Stimulated activated CD8-positive, alpha-beta memory T cell treated with anti-CD3 and anti-CD28 coated beads, Interleukin-4, amount 100 ng/mL, for 48 hours (primary cell): ENCODE results near the gene POLRMT.
A peak's percentile ranks its signal among the peaks of the same experiment; 100 is the strongest.
"Not testable (repeated sequence)": the region's sequence is repeated elsewhere in the genome, so short reads cannot be mapped to it uniquely, and the experiment has no call there.

Source experiments
- DNase-seq: peaks from one replicate; pipeline ENCODE4 v3.0.0-alpha.2; 2020

The POLRMT gene

DNA sequence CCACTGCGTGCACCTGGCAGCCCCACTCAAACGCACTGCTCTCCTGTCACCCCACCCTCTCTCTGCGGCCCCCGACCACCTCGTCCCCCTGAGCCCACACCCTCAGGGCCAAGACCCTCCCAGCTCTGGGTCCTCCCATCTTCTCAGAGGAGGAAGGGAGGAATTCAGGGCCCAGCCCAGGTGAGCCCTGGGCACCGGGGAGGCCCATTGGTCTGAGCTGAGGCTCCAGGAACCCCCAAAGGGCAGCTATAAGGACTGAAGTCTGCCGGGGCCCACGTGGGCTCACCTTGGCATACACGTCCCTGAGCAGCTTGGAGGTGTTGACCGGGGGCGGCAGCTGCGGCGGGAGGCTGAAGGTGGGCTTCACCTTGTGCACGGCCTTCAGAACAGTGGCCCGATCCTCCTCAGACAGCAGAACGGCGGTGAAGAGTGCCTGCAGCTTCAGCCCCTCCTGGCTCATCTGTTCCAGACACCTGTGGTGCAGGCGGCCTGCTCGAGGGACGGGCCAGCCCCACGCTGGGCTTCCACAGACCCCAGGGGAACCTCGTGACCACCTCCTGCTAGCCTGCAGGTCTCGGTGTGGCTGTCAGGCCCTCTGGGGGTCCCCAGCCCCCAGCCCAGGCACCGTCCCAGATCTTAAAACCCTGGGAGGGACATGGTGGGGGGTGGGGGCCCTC lies 8.8 kb downstream of the POLRMT start:
- DNase-seq = no peak

DNA sequence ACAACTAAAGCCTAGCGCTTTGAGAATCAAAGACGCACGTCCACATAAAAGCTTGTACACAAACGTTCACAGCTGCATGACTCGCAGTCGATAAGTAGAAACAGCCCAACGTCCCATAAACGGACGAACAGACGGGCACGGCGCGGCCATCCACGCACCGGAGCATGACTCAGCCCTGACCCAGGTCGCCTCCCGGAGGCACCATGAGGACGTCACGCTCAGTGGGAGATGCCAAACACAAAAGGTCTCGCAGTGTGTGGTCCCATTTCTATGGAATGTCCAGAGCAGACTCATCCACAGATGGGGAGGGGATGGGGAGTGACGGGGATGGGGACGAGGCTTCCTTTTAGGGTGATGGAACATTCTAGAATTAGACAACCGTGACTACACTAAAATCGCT lies 9.4 kb downstream of the POLRMT start:
- DNase-seq = no peak

DNA sequence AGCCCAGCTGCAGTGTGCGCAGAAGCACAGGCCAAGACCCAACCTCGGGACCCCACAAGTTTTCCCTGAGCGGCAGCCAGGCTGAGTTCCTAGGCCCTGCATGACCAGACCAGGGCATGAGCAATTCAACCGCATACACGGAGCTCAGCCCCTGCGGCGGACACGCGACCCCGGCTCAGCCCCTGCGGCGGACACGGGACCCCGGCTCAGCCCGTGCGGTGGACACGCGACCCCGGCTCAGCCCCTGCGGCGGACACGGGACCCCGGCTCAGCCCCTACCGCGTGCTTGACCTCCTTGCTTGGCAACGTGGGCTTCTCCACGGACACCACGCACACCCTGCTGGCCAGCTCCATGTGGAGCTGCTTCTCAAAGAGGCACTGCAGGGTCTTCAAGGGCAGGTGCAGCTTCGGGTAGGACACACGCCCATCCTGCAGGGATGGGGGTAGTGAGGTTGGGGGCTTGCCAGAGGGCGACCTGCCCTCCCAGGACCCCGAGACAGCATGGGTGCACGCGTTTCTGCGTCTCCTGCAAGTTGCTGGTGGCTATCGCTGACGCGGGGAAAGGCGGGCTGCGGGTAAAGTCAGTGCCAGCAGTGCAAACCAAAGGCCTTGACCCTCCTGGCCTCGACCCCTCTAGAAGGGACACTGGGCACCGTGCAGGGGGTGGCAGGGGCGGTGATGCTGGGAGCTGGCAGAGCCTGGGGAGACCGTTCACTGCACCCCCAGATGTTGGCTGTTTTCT lies 10.0 kb downstream of the POLRMT start:
- DNase-seq = no peak

DNA sequence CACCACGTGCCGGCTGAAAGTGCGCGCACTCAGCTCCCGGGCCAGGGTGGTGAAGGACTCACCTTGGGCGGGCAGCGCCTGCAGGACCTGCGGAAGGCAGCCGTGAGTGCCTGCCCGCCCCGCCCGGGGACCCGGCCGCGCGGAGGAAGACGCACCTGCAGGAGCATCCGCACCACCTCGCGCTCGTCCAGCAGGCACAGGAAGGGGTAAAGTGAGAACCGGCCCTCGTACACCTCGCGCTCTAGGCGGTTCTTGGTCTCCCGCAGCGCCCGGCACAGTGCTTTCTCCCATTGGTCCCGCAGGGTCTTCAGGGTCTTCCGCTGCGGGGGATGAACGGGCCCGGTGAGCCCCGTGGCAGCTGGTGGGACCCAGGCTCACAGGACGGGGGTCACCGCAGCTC lies 10.7 kb downstream of the POLRMT start:
- DNase-seq = no peak

DNA sequence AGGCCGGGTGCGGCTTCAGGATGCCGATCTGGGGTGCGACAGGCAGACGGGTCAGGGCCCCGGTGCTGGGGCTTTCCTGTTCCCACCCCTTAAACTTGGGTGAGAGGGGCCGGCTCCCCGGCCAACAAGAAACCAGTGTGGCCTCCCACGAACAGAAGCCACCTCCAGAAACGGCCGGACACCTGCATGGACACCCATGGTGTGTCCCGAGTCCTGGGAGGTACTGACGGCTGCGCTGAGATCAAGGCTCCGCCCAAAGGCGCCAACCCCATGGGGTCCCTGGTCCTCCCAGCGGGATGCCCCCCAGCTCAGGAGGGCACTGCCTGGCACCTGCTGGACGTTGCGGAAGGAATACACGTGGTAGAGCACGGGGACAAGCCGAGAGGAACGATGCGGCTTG lies 11.5 kb downstream of the POLRMT start:
- no peak for DNase-seq

DNA sequence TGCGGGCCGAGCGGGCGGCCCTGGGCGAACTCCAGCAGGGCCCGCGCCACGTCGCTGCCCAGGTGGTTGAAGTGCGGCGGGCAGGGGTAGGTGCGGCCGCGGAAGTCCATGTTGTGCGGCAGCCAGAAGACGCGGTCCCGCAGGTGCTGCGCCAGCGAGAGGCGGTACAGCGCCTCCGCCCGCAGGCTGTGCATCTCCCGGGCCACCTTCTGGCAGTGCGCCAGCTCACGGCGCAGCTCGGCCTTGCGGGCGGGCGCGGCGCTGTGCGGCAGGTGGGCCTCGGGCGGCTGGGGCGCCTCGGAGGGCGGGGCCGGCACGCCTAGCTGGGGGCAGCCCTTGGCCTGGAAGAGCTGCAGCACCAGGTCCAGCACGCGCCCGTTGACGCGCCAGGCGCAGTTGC lies 12.1 kb downstream of the POLRMT start:
- DNase-seq = not testable (repeated sequence)

DNA sequence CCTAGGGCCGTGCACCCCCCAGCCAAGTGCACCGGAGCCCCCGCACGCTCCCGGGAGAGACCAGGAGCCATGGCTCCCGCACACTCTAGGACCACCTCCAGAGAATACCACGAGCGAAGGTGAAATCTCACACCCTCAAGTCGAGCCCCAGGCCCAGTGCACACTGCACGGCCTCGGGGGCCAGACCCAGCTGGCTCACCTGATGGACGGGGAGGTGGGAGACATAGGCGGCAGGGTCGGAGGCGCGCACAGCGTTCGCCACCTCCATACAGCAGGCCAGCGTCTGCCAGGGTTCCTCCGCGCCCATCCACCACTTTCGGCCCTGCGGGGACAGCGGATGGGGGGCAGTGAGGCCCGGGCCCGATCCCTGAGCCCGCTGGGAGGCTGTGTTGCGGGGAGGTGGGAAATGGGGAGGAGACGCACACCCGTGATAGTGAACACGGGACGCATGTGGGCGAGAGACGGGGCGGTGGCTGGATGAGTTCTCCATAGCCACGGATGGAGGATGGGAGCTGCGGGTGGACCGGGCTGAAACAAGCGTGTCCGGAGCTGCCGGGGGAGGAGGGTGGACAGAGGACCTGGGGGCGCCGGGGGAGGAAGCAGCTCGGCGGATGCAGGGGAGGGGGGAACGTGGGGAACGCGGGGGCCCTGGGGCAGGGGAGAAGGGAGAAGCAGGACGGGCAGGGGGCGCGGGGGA lies 13.0 kb downstream of the POLRMT start:
- no peak for DNase-seq

DNA sequence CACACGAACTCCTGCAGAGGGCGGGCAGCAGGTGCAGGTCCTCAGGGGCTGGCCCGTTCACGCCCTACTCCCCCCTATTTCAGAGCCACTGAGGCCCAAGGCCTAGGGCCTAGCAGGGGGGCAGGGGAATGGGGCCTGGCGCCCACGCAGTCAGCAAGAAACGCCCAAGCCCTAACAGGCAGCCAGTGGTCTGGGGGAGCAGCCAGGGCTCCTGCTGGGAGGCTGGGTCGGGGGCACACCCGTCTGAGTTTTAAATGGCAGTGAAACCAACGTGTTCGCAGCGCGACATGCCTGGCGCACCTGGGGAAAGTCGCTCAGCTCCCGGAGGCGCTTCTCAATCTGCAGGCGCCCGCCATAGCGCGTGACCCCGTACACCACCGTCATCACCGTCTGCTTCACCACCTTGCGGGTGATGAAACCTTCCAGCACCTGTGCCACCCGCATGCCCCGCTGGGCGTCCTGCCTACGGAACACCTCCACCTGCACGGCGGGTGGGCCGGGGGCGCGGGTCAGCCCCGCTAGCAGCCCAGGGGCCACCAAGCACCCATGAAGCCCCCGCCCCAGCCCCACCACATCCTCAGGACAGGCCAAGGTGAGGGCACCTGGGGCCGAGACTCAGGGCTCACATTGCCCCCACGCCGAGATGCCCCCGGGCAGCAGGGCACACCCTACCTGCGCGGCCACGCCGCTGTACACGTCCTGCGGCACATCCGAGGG lies 13.9 kb downstream of the POLRMT start:
- no peak for DNase-seq

DNA sequence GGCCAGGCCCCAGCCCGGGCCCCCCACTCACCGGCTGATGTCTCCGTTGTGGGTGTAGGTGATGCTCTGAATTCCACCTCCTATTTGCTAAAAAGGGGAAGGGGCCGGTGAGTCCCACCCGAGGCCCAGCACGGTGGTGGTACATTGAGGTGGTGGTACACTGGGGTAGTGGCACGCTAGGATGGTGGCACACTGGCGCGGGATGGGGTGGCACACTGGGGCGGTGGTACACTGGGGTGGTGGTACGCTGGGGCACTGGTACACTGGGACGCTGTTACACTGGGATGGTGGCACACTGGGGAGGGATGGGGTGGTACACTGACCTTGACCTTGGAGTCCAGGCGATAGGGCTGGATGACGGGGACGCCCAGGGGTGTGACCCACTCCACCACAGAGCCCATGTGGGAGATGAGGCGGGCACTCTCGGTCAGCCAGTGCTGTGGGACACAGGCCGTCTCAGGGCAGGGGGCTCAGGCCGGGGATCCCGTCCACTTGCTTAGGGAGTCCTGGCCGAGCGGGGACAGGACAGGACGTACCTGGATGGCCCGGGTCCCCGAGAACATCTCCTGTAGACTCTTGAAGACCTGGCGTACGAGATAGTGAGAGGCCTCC lies 14.6 kb downstream of the POLRMT start:
- DNase-seq = no peak

DNA sequence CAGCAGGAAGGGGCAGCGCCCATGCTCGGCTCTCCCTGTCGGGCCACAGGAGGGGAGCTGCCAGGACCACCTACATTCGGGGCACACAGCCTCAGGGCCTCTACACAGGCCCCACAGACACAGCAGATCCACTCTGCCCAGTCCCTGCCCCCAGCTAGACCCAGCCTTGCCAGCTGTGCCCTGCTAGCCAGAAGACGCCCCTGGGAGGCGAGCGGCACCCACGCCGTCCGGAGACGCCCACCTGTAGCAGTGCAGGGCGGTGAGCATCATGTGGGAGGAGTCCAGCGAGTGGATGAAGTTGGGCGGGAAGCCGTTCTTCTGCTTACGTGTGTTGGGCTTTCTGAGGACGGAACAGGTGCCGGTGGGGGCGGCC lies 15.1 kb downstream of the POLRMT start:
- DNase-seq = no peak

DNA sequence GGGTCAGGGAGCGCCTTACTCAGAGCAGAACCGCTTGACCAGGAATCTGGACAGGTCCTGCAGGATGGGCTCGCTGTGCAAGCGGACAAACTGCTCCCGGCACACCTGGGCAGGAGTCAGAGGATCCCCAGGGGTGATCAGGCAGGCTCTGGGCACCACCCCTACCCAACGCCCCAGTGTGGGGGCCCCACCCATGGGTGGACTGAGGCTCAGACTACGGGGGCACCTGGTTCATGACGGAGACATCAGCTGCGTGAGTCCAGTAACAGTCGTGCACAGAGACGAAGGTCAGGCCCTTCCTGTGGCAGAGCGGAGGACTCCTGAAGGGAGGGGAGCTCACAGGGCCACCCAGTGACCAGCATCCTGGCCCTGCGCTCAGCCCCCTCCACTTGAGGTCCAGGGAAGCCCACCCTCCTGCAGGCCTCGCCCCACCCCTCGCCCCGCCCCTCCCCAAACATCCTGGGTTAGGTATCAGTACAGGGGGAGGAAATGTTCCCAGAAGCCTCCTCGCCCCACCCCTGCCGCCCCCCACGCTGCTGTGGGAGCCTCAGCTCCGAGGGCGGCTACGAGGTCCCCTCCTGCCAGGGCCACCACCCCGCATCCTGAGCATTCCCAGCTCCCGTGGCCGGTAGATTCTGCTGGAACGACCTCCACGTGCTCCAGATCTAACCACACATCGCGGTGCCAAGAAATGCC lies 15.6 kb downstream of the POLRMT start:
- no peak for DNase-seq

DNA sequence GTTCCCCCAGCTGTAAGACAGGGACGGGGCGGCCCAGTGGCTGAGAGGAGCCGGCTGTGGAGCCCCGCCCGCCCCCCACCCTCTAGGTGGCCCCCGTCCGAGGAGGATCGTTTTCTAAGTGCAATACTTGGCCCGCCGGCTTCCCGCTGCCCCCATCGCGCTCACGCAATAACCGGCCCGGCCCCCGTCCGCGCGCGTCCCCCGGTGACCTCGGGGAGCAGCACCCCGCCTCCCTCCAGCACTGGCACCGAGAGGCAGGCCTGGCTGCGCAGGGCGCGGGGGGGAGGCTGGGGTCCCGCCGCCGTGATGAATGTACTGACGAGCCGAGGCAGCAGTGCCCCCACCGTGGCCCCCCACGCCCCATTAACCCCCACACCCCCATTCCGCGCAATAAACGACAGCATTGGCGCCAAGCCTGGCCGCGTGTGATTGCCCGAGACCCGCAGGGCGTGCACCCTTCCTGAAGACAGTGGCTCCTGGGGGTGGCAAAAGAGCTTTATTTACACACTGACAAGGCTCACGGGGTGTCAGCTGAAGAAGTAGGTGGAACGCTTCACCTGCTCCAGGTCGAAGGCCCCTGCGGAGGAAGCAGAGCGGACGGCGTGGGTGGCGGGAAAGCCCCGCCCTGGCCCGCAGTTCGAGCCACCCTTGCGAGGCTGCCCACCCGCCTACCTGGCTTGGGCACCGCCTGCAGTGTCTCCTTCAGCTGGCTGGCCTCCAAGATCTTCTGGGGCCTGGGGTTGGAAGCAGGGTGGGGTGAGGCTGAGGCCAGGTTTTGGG lies 16.4 kb downstream of the POLRMT start:
- no peak for DNase-seq

DNA sequence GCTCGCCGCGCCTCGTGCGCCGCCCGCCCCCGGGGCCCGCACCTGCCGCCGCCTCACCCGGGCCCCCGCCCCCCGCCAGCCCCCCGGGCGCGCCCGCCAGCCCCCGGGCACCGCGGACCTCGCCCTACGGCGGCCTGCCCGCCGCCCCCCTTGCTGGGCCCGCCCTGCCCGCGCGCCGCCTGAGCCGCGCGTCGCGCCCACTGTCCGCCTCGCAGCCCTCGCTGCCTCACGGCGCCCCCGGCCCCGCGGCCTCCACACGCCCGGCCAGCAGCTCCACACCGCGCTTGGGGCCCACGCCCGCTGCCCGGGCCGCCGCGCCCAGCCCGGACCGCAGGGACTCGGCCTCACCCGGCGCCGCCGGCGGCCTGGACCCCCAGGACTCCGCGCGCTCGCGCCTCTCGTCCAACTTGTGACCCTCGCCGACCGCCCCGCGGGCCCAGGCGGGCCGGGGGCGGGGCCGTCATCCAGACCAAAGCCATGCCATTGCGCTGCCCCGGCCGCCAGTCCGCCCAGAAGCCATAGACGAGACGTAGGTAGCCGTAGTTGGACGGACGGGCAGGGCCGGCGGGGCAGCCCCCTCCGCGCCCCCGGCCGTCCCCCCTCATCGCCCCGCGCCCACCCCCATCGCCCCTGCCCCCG lies 17.2 kb downstream of the POLRMT start:
- no peak for DNase-seq

DNA sequence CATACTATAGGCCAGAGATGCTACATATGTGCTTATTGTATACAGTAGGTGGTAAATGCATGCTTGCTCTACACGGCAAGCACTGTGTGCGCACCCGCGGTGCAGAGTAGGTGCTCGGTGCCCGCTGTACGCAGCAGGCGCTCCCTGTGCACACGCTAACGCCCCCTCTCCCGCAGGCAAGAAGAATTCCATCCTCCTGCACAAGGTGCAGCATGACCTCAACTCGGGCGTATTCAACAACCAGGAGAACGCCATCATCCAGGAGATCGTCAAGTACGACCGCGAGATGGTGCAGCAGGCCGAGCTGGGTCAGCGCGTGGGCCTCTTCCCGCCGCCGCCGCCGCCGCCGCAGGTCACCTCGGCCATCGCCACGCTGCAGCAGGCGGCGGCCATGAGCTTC lies 17.7 kb downstream of the POLRMT start:
- no peak for DNase-seq

DNA sequence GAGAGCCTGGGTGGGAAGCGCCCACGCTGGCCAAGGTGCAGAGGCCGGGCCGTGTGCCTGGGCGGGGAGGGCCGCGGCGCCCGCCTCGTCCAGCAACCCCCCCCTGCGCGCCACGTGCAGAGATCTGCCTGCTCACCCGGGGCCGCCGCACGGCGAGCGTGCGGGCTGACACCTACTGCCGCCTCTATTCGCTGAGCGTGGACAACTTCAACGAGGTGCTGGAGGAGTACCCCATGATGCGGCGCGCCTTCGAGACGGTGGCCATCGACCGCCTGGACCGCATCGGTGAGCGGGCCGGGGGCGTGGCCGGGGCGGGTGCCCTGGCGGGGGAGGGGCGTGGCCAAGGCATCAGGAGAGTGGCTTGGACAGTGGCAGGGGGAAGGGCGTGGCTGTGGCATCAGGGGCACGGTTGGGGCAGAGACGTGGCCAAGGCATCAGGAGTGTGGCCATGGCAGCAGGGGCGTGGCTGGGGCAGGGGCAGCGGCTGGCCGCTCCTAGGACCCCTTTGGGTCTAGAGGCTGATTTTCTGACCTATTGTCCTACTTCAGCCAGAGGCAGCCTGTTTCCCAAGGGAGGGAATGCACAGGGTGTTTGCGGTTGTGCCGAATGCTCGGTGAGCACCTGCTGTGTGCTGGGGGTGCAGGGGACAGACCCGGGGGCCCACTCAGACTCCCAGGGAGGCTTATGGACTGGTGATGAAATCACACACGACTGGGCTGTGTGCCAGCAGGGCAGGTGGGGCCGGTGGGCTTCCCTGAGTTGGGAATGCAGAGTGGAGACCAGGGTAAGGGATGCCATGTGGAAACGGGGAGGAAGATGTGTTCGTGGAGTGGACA lies 19.4 kb downstream of the POLRMT start:
- no peak for DNase-seq

DNA sequence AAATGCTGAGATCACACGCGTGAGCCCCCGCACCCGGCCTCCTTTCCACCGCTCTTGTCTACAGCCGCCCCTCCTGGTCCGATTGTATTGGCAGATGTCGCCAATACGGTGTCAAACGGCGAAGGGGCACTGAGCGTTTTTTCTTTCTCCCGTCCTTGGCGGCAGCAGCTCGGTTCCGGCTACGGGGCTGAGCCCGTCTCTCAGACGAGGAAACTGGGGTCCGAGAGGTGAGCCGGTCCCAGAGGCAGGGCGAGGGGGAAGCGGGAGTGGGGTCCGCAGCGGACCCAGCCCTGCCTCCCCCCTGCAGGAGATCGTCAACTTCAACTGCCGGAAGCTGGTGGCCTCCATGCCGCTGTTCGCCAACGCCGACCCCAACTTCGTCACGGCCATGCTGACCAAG lies 20.4 kb downstream of the POLRMT start:
- no peak for DNase-seq

DNA sequence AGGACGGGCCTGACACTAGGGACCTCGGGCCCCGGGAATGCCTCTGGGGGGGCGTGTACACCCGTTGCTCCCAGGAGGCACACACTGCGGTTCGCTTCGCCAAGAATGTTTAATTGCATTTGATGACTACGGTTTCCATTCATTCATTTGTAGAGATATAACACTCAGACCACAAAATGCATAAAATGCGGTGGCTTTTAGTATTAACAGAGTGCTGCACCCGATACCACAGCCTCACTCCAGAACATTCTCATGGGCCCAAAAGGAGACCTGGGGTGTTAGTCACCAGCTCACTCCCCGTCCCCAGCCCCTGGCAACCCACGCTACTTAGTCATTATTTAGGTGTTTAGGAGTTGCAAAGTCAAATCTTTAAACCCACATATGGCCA lies 21.9 kb downstream of the POLRMT start:
- peak; percentile 81 for DNase-seq

DNA sequence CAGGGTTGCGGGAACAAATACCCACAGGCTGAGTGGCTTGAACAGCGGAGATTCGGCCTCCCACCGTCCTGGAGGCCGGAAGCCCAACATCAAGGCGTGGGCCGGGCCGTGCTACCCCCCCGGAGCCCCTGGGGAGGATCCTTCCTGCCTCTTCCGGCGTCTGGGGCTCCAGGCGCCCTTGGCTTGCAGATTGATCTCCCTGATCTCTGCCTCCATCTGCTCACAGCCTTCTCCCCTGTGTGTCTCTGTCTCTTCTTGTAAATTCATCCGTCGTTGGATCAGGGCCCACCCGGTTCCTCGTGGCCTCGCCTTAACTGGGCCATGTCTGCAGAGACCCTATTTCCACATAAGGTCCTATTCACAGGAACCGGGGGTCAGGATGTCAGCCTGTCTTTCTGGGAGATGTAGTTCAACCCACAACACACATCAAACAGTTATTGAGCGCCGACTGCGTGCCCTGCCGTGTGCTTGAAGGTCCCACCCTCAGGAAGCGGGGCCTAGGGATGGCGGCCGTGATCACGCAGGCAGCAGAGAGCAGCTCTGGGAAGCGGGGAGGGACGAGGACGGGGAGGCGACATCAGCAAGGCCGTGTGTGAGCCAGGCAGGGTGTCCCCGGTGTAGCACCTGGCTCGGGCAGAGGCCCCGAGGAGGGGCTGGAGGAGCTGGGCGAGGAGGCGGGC lies 22.4 kb downstream of the POLRMT start:
- DNase-seq = peak; percentile 74

DNA sequence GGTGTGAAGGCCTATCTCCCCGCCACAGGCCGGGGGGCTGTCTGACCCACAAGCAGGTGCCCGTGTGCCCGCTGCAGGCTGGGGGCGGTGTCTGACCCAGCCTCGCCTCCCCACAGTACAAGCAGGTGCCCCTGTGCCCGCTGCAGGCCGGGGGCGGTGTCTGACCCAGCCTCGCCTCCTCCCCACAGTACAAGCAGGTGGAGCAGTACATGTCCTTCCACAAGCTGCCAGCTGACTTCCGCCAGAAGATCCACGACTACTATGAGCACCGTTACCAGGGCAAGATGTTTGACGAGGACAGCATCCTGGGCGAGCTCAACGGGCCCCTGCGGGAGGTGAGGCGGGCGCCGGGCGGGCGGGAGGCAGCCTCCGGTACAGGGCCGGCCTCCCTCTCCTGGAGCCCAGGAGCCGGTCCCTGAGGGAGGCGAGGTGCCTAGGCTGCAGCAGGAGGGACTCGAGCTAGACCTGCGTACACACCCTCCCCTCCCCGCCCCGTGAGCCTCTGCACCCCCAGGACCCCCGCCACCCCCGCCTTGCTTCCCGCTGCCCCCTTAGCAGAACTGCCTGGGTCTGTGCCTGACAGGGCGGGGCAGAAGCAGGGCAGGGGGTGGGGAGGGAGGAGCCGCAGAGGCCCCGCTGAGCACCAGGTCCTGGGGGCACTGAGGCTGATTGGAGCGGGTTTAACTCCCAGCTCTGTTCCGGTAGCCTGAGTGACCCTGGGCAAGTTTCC lies 23.1 kb downstream of the POLRMT start:
- DNase-seq = peak; percentile 47
